ENCODE measurements around the gene SMG9. TPM values are rescaled to one million over a fixed set of nuclear protein-coding genes. Genes with fewer than 3 reads are reported as not detected.
A peak's percentile ranks its signal among the peaks of the same experiment; 100 is the strongest.

The SMG9 gene
- total RNA-seq, 1 donor from 2014 or later = 35.0 TPM

GRCh38 chr19:43780706-43781525, 26.2 kb upstream of the SMG9 start, which contains the start of gene KCNN4:
TSS of gene KCNN4 (minus strand) at chr19:43780973. CDS start at chr19:43780861, 112 bp downstream.
- no peaks in the 10 kb centered on the region for H3K36me3 ChIP-seq (ENCODE audit: insufficient read depth, low read length)
- peak within 1 kb of the TSS; percentile 64 for H2AFZ ChIP-seq (ENCODE audit: low read depth, low read length)
- Mint-ChIP-seq H3K9me3 (ENCODE audit: unreplicated experiment) (peaks cover 4% of the 10 kb centered on the region), H3K4me1 (ENCODE audit: low read depth, unreplicated experiment) (peaks cover 51% of the 10 kb centered on the region), H3K27ac (ENCODE audit: unreplicated experiment) (no peak within 1 kb of the TSS), H3K27me3 (ENCODE audit: low read depth, unreplicated experiment) (peaks cover 3% of the 10 kb centered on the region), H3K4me3 (ENCODE audit: unreplicated experiment) (no peak within 1 kb of the TSS), H3K36me3 (ENCODE audit: low read depth, unreplicated experiment) (peaks cover 2% of the 10 kb centered on the region)
- H3K4me3 ChIP-seq (ENCODE audit: insufficient read depth, low read depth, low read length) = peak within 1 kb of the TSS; percentile 42
- TF ChIP-seq EZH2 (IDR thresholded peaks at IDR 0.05; ENCODE audit: insufficient read depth, low read length) (no peak), CTCF (IDR thresholded peaks at IDR 0.05; ENCODE audit: insufficient read depth, low read depth, low read length) (no peak)
- no peaks in the 10 kb centered on the region for H4K20me1 ChIP-seq (ENCODE audit: insufficient read depth, low read length)
- no peaks in the 10 kb centered on the region for H3K27me3 ChIP-seq (ENCODE audit: insufficient read depth, low read length)
- H3K4me2 ChIP-seq (ENCODE audit: low read length) = peak within 1 kb of the TSS; percentile 84
- no peaks in the 10 kb centered on the region for H3K9me3 ChIP-seq (ENCODE audit: insufficient read depth, low read depth, low read length)
- DNase-seq (ENCODE audit: low read depth) = peak; percentile 91
- H3K4me1 ChIP-seq (ENCODE audit: insufficient read depth, low read length) = peaks cover 50% of the 10 kb centered on the region
- FAIRE-seq = no peak
- H3K27ac ChIP-seq (ENCODE audit: low read depth, low read length) = peak within 1 kb of the TSS; percentile 26
- H3K9ac ChIP-seq (ENCODE audit: low read length) = peak within 1 kb of the TSS; percentile 31
- H3K79me2 ChIP-seq (ENCODE audit: insufficient read depth, low read length) = peaks cover 11% of the 10 kb centered on the region

- no peaks in the 10 kb centered on the region for H3K36me3 ChIP-seq (ENCODE audit: insufficient read depth, low read length)
- H3K27me3 ChIP-seq (ENCODE audit: insufficient read depth, low read length) = no peaks in the 10 kb centered on the region
- H3K27ac Mint-ChIP-seq (ENCODE audit: unreplicated experiment) = no peak overlapping the region
- H4K20me1 ChIP-seq (ENCODE audit: insufficient read depth, low read length) = no peaks in the 10 kb centered on the region
- peaks cover 2% of the 10 kb centered on the region for H3K9me3 Mint-ChIP-seq (ENCODE audit: unreplicated experiment)
- TF ChIP-seq EZH2 (IDR thresholded peaks at IDR 0.05; ENCODE audit: insufficient read depth, low read length) (no peak), CTCF (IDR thresholded peaks at IDR 0.05; ENCODE audit: insufficient read depth, low read depth, low read length) (no peak)
- peaks cover 11% of the 10 kb centered on the region for H3K79me2 ChIP-seq (ENCODE audit: insufficient read depth, low read length)
- H3K4me3 ChIP-seq (ENCODE audit: insufficient read depth, low read depth, low read length) = peak overlapping the region; percentile 36
- H3K4me2 ChIP-seq (ENCODE audit: low read length) = peak overlapping the region; percentile 84
- peak overlapping the region; percentile 31 for H3K9ac ChIP-seq (ENCODE audit: low read length)
- no peak overlapping the region for H2AFZ ChIP-seq (ENCODE audit: low read depth, low read length)
- H3K4me1 ChIP-seq (ENCODE audit: insufficient read depth, low read length) = peaks cover 45% of the 10 kb centered on the region
- H3K27me3 Mint-ChIP-seq (ENCODE audit: low read depth, unreplicated experiment) = peaks cover 9% of the 10 kb centered on the region
- peaks cover 48% of the 10 kb centered on the region for H3K4me1 Mint-ChIP-seq (ENCODE audit: low read depth, unreplicated experiment)
- no peak for DNase-seq (ENCODE audit: low read depth)
- no peaks in the 10 kb centered on the region for H3K9me3 ChIP-seq (ENCODE audit: insufficient read depth, low read depth, low read length)
- no peak overlapping the region for H3K4me3 Mint-ChIP-seq (ENCODE audit: unreplicated experiment)
- FAIRE-seq = no peak
- H3K36me3 Mint-ChIP-seq (ENCODE audit: low read depth, unreplicated experiment) = peaks cover 2% of the 10 kb centered on the region
- no peak overlapping the region for H3K27ac ChIP-seq (ENCODE audit: low read depth, low read length)
Measured at GRCh38 chr19:43779820-43780219, 25.1 kb upstream of the SMG9 start.

Data from astrocyte (in vitro differentiated cells and primary cell).